ENCODE results near the gene OR4C12.
"Not testable (repeated sequence)": the region's sequence is repeated elsewhere in the genome, so short reads cannot be mapped to it uniquely, and the experiment has no call there.

The OR4C12 gene

DNA sequence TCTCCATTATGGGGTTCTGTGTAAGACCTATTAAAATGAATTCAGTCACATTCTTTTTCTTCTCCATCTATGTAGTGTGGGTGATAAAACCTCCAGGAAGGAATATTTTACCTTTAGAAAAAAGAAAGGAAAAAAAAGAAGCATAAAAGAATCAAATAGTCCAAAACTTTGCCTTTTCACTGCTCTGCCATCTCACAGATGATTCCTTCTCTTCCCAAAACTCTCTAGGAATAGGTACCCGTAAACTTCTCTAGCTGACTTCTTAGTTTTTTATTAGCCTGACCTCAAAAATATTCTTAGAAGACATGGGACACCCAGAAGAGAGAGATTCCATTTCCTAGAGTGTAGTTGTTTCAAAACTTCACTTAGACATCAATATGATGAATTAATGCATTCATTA, at the start of gene OR4C12:
OR4C12 (minus strand) TSS at position 101 of the 400 bp plus-strand sequence; CDS start at position 67, 34 bp downstream.
- DNase-seq (ENCODE audit: low read depth, low spot score): not testable (repeated sequence)

DNA sequence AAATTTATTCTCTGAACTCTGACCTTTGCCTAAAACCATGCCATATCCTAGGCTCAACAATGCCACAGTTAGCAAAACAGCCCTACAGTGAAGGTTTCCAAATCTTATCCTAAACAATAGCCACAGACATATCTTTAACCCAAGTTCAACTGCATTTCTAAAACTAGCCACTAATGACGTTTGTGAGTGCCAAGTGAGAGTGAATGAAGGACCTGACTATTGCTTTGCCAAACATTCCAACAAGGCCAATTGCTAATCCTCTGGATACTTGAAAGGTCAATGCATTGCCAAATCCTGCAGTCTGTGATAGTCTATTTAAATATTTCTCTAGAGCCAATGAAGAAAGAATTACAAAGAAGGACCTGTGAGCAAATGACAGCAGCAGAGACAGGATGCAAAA, 47.9 kb upstream of the OR4C12 start:
- DNase-seq (ENCODE audit: low read depth, low spot score): no peak

DNA sequence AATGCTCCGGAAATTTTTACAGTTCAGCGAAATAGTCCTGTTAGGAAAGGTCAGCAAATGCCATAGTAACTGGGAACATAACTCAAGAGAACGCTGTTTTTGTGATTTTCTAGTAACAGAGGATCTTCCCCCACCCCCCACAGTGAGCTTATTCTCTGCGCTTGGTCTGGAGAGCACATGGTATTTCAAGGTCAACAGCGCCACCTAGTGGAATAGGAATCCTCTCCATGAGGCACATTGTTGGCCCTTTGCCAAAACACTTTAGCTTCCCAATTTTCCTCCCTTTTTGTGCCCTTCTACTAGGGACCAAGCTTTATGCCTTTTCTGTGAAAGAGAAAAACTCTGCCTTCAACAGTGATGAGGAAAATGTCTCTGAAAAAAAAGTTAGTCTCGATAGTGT, 13.2 kb upstream of the OR4C12 start:
- no peak for DNase-seq (ENCODE audit: low read depth, low spot score)

DNA sequence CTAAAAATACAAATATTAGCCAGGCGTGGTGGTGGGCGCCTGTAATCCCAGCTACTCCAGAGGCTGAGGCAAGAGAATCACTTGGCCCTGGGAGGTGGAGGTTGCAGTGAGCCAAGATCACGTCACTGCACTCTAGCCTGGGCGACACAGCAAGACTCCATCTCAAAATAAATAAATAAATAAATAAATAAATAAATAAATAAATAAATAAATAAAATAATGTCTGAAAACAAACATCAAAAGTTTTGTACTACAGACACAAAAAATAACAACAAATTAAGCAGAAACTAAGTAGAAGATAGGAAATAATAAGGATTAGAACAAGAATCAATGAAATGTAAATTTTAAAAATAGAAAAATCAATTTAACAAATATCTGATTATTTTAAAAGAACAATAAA, 8.9 kb downstream of the OR4C12 start:
- not testable (repeated sequence) for DNase-seq (ENCODE audit: low read depth, low spot score)

DNA sequence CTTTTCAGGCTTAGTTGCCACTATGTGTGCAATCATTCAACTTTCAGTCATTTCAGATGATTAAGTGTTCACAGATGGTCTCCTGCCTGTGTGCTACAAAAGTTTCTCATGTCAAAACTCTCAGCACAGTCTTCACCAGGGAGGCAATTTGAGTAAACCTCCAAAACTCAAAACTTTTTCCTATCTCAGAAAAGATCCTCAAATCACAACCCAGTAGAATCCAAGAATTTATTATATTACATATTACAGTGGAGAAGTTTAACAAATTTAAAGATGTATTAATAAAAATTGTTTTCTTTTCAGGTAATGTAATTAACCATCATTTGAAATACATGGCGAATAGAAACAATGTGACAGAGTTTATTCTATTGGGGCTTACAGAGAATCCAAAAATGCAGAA, 30.2 kb downstream of the OR4C12 start, which contains the start of gene OR4C13:
OR4C13 (plus strand) TSS at position 301 of the 400 bp plus-strand sequence; CDS start at position 333, 32 bp downstream.
- DNase-seq (ENCODE audit: low read depth, low spot score): no peak

DNA sequence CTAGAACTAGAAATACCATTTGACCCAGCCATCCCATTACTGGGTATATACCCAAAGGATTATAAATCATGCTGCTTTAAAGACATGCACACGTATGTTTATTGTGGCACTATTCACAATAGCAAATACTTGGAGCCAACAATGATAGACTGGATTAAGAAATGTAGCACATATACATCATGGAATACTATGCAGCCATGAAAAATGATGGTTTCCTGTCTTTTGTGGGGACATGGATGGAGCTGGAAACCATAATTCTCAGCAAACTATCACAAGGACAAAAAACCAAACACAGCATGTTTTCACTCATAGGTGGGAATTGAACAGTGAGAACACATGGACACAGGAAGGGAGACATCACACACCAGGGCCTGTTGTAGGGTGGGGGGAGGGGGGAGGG, 33.6 kb downstream of the OR4C12 start:
- DNase-seq (ENCODE audit: low read depth, low spot score): not testable (repeated sequence)
